Stimulated activated CD4-positive, alpha-beta T cell treated with anti-CD3 and anti-CD28 coated beads, Interleukin-4, amount 100 ng/mL, for 48 hours (primary cell): ENCODE results near the gene WHRN.

Experiments used
- DNase-seq, 2 donors: peaks; one replicate each; pipeline ENCODE4 v3.0.0-alpha.2; 2020; ENCODE audit warnings: low read depth in 2 of 2

Gene WHRN

DNA sequence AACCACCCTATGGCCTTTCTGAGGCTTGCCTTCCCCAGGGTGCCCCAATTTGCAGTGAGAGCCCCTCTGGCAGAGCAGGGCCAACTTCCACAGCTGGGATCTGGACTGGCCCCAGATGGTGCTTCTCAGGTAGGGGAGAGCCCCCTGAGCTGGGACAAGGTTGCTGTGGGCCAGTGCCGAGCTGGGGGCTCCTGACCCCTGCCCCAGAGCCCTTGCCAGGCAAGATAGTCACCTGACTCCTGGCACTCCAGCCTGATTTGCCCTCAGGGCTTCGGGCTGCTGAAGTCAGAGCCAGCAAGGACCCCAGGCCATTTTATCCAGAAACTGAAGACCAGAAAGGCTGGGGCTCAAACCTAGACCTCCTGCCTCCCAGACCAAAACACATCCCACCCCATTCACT lies 84.1 kb downstream of the WHRN start:
- no peak for DNase-seq

GRCh38 chr9:114419796-114420195 lies 85.5 kb downstream of the WHRN start:
- DNase-seq = no peak

DNA sequence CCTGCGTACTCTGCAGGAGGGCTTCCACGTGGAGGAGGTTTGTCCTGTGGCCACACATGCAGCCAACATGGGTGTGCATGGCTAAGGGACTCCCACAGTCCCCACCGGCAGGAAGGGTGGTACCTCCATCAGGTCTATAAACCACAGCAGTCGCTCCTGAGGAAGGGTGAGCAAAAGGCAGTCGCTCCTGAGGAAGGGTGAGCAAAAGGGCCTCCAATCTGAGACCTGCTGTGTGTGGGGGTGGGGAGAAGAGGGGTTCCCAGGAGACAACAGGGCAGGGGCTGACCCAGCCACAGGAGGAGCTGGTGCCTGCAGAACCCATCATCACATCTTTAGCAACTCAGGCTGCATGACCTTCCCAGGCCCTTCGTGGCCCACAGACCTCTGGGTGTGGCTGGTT lies 87.2 kb downstream of the WHRN start:
- no peak for DNase-seq

DNA sequence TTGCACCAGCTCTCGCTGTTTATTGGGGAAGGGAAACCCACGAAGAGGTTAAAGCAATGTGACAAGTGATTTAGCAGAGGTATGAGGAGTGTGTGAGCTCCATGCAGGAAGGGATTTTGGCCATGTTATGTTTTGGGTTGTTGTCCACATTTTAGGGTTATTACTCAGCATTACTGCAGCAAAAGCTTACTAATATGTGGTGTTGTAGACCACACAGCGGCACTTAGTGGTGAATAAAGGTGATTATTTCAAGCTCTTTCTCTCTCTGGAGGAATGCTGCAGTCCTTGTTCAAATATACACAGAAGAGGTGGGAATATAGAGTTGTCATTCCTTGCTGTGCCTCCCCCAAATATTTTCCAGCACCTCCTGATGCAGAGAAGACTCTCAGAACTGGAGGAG lies 87.8 kb downstream of the WHRN start:
- no peak for DNase-seq

DNA sequence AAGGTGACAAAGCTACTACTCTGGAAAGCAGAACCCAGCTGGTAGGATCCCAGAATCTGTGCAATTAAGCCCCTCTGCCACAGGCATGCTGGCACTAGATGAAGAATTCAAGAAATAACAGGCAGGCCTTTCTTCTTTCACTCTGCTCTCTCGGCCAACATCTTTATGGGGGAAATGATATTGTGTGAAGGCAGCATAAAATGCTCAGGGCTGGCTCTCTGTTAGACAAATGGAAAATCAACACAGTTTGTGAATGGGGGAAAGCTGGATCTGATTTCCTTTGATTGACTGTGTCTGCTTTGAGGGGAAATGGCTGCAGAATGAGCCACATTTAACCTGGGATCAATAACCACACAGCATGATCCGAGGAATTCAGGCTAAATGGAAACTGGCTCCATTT lies 88.4 kb downstream of the WHRN start:
- no peak for DNase-seq

- DNase-seq = no peak
Observed at GRCh38 chr9:114416290-114416689, 89.0 kb downstream of the WHRN start.

DNA sequence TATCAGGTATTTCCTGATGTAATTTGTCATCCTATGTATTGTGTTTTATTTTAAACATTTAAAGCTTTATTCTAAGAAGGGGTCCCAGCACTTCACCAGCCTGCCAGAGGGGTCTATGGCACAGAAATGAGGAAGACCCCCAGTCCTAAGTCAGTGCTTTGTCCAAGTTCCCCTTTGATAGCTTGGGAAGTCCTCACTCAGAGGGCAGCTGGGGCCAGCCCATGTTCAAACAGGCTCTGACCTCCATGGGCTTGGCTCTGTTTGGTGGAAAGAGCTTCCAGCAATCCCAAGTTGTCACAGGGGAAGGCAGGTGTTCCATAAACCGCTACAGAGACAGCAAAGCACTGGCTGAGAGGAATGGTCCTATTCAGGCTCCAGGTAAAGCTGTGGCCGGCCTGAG lies 90.9 kb downstream of the WHRN start:
- DNase-seq = no peak

GRCh38 chr9:114413861-114414301 lies 91.4 kb downstream of the WHRN start:
- no peak for DNase-seq

GRCh38 chr9:114412048-114412683 lies 93.1 kb downstream of the WHRN start:
- no peak for DNase-seq

- DNase-seq = no peak
Observed at GRCh38 chr9:114411452-114411851, 93.8 kb downstream of the WHRN start.

- no peak for DNase-seq
Observed at GRCh38 chr9:114410910-114411309, 94.4 kb downstream of the WHRN start.

- DNase-seq = no peak
Observed at GRCh38 chr9:114409842-114410241, 95.4 kb downstream of the WHRN start.

DNA sequence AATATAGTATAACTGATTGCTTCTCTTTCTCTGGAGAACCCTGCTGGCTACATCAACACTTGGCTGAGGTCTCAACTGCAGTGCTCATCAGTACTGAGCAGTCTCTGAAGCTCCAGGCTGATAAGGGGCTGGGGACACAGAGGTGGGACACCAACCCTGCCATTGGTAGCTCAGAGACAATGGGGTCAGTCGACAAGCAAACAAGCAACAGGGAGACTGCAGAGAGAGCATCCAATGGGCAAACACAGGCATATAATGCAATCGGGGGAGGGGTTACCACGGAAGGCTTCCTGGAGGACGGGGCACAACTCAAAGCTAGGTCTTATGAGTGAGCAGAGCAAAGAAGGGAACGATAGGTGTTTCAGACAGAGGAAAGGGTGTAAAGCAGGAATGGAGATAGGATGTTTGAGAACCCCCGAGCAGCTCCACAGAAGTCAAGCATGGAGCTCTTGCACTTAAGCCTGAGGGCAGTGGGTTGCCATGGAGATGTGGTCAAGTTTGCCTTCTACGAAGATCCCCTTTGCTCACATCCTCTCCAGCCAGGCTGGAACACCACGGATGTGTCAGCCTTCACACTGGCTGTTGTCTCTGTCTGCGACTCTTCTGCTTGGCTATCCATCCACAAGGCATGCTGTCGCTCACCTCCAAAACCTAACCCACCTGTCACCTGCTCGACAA lies 96.0 kb downstream of the WHRN start:
- no peak for DNase-seq

- no peak for DNase-seq
Observed at GRCh38 chr9:114408645-114409044, 96.6 kb downstream of the WHRN start.

DNA sequence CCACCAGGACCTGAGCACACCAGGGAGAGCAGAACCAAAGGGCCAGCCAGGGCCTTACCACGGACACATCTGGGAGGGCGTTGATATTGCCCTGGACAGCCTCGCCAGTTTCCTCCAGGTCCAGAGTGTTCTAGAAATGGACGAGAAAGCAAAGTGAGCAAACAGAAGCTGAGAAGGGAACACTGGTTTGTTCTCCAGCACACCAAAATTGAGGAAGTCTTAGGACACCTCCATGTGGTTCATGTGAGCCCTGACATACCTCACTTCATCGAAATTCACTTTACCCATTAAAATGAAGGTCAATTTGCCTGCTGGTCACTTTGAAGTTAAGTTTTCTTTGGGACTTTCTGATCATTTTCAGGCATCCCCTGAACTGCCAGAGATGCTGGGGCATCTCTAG lies 97.4 kb downstream of the WHRN start:
- DNase-seq = no peak

GRCh38 chr9:114406441-114406840 lies 98.8 kb downstream of the WHRN start:
- no peak for DNase-seq

DNA sequence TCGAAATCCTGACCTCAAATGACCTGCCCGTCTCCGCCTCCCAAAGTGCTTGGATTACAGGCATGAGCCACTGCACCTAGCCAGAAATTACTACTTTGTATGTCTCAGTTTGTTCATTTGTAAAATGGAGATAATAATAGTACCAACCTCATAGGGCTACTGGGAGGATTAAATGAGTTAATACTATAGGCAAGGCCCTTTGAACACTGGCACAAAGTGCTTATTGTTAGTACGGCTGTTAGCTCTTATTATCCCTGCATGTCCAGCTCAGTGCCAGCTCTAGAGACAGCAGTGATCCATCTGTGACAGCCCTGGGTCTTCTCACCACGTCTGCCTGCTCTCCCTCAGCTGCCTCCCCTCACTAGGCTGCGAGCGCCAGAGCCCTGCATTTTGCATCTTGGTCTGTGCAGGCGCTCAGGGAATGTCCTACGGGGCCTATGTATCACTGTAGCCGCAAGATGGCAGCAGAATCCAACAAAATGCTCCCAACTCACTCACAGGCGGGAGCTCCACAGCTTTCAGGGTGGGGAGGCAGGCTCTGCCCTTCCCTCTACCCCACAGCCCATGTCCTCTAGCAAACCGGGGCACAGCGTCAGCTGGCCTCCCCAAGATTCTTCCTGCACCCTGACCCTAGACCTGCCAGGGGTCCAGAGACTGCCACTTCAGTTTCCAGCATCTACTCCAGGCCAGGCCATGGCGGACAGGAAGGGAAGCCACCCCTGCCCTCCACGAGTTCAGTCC lies 99.8 kb downstream of the WHRN start:
- peak; percentile 63 to 69 for DNase-seq

GRCh38 chr9:114404531-114404930 lies 100.7 kb downstream of the WHRN start:
- no peak for DNase-seq

DNA sequence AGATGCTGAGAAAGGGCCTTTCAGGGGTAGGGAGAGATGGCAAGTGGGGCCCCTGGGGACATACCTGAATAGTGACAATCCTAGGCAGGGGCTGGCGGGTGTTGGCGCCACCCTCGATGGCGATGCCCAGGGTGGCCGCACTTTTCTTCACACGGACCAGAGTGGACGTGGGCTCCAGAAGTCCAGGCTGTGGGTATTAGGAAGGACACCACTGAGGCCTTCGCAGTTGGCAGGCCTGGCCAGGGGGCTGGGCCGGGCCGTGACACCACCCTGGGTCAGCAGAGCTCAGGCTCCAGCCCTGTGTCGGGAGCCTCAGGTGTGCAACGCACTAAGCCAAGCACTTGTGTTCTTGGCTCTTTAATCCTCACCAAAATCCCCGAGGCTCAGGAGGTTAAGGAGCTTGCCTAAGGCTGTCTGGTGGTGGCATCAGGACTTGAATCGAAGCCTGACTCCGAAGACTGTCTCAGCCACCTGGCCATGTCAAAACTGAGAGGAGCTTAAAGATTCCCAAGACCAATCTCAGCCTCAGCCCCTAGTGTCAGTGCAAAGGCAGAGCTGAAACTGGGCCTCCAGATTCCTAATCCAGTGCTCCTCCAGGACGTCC lies 102.0 kb downstream of the WHRN start:
- no peak for DNase-seq

DNA sequence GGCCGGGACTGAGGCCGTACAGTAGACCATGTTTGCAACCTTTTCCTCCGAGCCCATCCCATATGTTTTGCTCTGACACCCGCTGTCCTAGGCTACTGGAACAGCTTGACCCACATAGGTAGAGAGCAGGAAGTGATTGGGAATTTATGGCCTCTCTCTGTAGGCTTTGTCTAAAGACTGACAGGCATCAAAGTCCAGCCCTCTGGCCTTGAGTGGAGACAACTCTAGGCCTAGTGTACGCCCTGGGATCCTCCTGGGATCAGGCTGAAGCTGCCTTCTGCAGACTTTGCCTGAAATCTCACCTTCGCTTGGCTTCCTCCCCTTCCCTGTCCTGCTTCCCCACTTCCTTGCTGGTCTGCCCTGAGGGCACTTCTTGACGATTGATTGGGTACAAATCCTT lies 103.9 kb downstream of the WHRN start:
- no peak for DNase-seq

- no peak for DNase-seq
Observed at GRCh38 chr9:114400772-114401171, 104.5 kb downstream of the WHRN start.

DNA sequence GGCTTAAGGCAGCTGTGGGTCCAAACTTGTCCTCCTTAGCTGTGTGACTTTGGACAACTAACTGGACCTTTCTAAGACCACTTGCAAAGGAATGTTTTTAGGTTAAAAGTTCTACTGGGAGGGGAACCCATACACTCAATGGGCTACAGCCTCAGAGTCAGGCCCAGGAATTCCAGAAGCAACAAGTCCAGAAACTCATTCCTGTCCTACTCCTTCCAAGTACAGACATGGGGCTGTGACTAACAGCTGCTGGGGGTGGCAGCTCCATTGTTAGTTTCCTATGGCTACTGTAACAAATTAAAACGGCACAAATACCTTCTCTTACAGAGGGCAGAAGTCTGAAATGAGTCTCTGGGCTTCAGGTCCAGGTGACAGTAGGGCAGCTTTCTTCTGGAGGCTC lies 105.1 kb downstream of the WHRN start:
- no peak for DNase-seq

DNA sequence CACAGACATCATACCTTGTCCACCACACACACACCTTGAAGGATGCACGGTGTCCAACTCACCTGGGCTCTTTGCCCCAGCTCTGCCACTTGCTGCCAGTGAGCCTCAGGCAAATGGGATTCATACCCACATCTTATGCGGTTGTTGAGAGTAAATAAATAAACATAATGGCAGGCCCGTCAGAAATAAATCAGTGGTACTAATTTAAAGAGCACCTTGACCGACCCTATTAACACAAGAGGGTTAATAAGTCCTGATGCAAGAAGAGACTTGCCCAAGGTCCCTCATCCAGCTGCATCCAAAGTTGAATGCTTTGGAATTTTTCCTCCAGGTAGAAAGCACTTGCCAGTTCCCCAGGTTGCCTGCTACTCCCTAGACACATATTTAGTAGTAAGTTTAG lies 105.9 kb downstream of the WHRN start:
- no peak for DNase-seq
